Astrocyte of the spinal cord (primary cell): ENCODE results near the gene SLC2A13.
"Not testable (repeated sequence)": the region's sequence is repeated elsewhere in the genome, so short reads cannot be mapped to it uniquely, and the experiment has no call there.

Experiments used
- DNase-seq: peaks from one replicate; pipeline ENCODE4 v3.0.0; 2011; ENCODE audit warnings: low read depth, low spot score
- H3K4me3 ChIP-seq: 2 replicates; pipeline ENCODE4 v1.5.1; 2011; ENCODE audit warnings: low read depth, mild to moderate bottlenecking, low read length, moderate library complexity
- in situ Hi-C: cut with HindIII; loops from 2 replicates; pipeline ENCODE4 v1.10.0; 2017; ENCODE audit warnings: low sequenced_read_pairs
- TF ChIP-seq, protein P1 (sequence below): IDR thresholded peaks from 2 replicates; pipeline ENCODE4 v1.5.1; 2012; ENCODE audit warnings: low read depth, mild to moderate bottlenecking, low read length, inconsistent platforms

SLC2A13 gene

DNA sequence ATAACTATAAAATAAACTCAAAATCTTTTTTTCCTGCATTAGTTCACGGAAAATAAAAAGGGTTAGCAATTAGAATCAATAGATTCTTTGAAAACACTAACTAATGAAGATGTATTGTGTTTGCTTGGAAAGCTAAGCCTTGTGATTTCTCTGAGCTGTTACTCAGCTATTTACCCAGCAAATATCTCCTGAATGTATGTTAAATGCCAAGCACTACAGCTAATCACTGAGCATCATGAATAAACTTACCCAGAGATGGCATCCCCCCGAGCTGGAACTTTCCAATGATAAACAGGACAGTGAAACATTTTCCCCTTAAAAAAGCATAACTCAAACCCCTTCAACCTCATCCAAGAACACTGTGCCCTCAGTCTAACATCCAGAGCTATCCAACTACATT lies 71.2 kb downstream of the SLC2A13 start:
- in situ Hi-C loops, result no loop called here
- TF ChIP-seq, protein P1, sequence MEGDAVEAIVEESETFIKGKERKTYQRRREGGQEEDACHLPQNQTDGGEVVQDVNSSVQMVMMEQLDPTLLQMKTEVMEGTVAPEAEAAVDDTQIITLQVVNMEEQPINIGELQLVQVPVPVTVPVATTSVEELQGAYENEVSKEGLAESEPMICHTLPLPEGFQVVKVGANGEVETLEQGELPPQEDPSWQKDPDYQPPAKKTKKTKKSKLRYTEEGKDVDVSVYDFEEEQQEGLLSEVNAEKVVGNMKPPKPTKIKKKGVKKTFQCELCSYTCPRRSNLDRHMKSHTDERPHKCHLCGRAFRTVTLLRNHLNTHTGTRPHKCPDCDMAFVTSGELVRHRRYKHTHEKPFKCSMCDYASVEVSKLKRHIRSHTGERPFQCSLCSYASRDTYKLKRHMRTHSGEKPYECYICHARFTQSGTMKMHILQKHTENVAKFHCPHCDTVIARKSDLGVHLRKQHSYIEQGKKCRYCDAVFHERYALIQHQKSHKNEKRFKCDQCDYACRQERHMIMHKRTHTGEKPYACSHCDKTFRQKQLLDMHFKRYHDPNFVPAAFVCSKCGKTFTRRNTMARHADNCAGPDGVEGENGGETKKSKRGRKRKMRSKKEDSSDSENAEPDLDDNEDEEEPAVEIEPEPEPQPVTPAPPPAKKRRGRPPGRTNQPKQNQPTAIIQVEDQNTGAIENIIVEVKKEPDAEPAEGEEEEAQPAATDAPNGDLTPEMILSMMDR, result no peak
- no peak for DNase-seq
- no peak overlapping the region for H3K4me3 ChIP-seq

DNA sequence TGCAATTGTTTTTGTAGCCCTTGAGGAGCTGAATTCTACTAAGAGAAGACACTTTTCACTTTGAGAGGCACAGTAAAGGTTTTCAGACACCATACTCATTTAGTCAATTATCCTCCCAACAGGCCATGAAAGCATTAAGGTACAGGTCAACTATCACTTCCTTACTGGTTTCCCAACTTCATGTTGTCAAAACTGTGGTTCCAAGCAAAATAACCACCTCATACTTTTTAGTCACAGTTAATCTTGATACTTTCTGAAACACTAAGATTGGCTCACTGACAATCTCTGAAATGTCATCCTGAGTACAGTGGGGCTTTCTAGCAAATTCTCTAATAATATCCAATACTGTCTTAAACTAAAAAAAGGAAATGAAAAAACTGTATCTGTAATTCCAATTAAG lies 71.7 kb downstream of the SLC2A13 start:
- TF ChIP-seq, protein P1, result no peak
- no peak for DNase-seq
- no peak overlapping the region for H3K4me3 ChIP-seq
- in situ Hi-C loops, result no loop called here

DNA sequence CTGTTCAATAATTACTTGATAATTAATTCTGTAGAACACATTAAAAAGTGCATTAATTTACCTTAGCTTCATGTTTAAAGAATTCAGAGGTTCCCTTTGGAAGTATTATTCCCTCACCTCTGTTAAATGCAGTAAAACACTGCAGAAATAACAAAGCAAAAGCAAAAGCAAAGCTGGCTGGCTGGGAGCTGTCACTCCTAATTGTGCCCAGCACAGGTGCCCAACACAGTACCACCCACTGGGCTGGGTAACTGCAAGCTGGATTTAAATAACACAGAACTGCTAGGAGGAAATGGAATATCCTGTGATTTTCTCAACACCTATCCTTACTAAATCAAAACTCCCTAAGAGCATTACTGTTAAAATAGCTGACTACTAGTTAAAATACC lies 72.6 kb downstream of the SLC2A13 start:
- no peak for DNase-seq

DNA sequence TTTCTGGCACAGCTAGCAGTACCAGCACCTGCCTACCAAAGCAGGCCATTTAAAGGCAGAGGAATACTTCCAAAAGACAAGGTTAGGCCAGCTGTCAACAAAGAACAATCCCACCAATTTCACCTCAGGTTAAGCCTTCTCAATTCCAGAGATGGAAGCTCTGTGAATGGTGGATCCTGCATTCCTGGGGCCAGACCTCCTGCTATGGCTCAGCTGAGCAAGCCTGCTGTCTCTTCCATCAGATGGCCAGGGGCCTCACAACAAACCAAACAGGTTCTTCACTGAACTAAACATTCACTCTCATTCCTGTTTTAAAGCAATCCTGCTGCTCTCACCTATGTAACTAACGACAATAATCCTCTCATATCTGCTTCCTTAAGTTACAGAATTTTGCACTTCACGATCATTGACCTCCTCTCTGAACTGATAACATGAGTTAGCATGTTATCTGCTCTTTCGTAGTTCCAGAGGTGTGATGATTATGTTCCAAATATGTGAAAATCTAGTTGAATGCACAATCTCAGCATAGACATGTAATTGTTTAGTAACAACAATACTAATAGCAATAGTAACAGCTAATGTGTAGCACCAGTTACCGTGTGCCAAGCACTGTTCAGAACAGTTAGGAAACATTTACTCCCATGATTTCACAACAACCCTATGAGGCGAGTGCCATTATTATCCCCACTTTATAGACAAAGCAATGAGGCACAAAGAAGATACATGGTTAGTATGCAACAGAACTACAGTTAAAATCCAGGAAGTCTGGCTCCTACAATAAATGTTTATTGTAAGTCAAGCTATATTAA lies 73.2 kb downstream of the SLC2A13 start:
- in situ Hi-C loops, result no loop called here
- no peak overlapping the region for H3K4me3 ChIP-seq
- TF ChIP-seq, protein P1, result no peak
- no peak for DNase-seq

More for the DNA sequence above, 72.6 kb downstream of the SLC2A13 start:
- TF ChIP-seq, protein P1, result no peak
- in situ Hi-C loops, result no loop called here
- no peak overlapping the region for H3K4me3 ChIP-seq

DNA sequence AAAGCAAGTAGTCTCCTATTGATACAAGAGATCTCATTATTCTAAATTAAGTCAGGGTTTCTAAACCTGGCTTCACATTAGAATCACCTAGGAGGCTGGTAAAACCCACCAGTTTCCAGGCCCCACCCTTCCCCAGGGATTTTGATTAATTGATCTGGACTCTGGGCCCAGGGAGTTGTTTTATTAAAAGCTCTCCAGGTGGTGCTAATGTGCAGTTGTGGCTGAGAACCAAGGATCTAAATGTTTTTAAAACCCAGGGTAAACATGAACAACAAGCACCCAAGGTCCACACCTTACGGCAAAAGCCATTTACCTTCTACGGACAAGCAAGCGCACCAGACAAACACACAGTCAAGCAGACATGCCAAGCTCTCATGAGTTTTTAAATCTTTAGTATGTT lies 73.9 kb downstream of the SLC2A13 start:
- DNase-seq, result no peak
- in situ Hi-C loops, result no loop called here
- no peak overlapping the region for H3K4me3 ChIP-seq
- TF ChIP-seq, protein P1, result no peak

- DNase-seq, H3K4me3 ChIP-seq, in situ Hi-C loops: not testable (repeated sequence)
Observed at GRCh38 chr12:40030970-40031369, 74.9 kb downstream of the SLC2A13 start.

DNA sequence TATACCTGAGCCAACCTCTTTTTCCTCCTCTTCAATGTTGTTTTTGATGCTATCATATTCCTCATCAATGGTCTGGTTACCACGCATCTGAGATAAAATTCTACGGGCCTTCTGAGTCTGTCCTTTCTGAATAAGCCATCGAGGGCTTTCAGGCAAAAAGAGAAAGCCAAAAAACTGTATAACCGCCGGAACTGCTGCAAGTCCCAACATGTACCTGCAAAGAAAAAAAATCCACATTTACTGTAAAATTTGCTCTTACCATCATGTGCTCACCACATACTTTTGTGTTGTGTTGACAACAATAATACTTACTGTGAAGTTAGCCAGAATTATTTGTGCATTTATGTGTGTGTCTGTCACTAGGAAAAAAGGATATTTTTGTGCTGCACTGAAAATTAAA lies 77.6 kb downstream of the SLC2A13 start:
- in situ Hi-C loops, result no loop called here
- DNase-seq, result no peak
- TF ChIP-seq, protein P1, result no peak

More for the DNA sequence above, 77.6 kb downstream of the SLC2A13 start:
- H3K4me3 ChIP-seq, result no peak overlapping the region
